ENCODE data around the gene SEPSECS. TPM values are rescaled to one million over a fixed set of nuclear protein-coding genes. Genes with fewer than 3 reads are reported as not detected.

SEPSECS gene
- total and polyA plus RNA-seq, 9 of the 15 experiments (the other 6 are each of a cell fraction or from before 2014, with no cell fraction given) = 3.9 to 17.2 (median 7.9) TPM

DNA sequence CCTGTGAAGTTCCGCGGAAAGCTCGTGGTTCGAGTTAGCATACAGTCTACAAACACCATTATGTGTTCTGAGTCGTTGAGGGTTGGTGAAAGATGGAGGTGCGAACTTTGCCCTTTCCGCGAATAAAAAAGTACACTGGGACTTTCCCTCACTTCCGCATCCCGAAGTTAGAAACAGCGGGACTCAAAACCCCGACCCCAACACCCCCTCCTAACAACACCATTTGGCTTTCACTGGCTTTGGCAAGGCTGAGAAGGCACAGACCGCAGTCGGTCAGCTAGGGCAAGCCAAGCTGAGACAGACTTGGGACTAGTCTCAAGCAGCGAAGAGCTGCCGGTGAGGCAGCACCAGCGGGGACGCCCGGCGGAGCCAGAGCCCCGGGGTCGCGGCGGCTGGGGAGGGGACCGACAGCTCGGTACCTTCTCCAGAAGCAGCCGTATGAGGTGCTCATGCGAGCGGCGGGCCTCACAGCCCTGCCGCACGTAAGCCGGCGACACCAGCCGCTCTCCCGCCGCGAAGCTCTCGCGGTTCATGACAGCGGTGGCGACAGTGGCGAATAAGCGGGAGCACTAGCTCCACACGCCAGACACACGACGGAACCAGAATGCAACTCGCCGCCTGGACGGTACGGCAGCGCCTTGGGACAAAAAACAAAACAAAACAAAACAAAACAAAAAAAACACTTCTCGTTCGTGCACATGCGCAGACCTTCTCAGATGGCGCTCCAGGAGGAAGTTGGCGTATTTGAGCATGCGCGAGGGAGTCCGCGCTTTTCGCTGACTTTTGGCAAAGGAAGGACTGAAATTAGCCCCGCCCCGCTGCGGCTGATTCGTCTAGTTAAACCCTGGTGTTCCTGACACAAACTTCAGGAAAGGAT lies at the start of gene SEPSECS (continued):
- no peak for TF ChIP-seq ZNF445 (CRISPR knock-in tag; IDR thresholded peaks at IDR 0.05; ENCODE audit: low read depth)
- no peak for TF ChIP-seq GATAD2A (IDR thresholded peaks at IDR 0.05)
- TF ChIP-seq, protein P1, sequence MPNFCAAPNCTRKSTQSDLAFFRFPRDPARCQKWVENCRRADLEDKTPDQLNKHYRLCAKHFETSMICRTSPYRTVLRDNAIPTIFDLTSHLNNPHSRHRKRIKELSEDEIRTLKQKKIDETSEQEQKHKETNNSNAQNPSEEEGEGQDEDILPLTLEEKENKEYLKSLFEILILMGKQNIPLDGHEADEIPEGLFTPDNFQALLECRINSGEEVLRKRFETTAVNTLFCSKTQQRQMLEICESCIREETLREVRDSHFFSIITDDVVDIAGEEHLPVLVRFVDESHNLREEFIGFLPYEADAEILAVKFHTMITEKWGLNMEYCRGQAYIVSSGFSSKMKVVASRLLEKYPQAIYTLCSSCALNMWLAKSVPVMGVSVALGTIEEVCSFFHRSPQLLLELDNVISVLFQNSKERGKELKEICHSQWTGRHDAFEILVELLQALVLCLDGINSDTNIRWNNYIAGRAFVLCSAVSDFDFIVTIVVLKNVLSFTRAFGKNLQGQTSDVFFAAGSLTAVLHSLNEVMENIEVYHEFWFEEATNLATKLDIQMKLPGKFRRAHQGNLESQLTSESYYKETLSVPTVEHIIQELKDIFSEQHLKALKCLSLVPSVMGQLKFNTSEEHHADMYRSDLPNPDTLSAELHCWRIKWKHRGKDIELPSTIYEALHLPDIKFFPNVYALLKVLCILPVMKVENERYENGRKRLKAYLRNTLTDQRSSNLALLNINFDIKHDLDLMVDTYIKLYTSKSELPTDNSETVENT (CRISPR knock-in tag; IDR thresholded peaks at IDR 0.05) = 0 out of 2 replicates have a peak, but pooled peaks have one; percentile 64
- TF ChIP-seq, protein P2, sequence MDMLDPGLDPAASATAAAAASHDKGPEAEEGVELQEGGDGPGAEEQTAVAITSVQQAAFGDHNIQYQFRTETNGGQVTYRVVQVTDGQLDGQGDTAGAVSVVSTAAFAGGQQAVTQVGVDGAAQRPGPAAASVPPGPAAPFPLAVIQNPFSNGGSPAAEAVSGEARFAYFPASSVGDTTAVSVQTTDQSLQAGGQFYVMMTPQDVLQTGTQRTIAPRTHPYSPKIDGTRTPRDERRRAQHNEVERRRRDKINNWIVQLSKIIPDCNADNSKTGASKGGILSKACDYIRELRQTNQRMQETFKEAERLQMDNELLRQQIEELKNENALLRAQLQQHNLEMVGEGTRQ (CRISPR knock-in tag; IDR thresholded peaks at IDR 0.05) = no peak
- no peak for TF ChIP-seq RUNX1 (IDR thresholded peaks at IDR 0.05; ENCODE audit: low read depth)
- no peak for TF ChIP-seq SRSF1 (IDR thresholded peaks at IDR 0.05; ENCODE audit: low read depth, low read length)
- TF ChIP-seq SNRNP70 (optimal IDR thresholded peaks at IDR 0.05; ENCODE audit: low read depth, low read length) = no peak
- no peak for TF ChIP-seq GABPB2 (CRISPR knock-in tag; conservative IDR thresholded peaks at IDR 0.05)
- no peak for TF ChIP-seq TARDBP (IDR thresholded peaks at IDR 0.05)
- no peak for TF ChIP-seq GTF3C2 (IDR thresholded peaks at IDR 0.05; ENCODE audit: borderline replicate concordance, extremely low read depth, insufficient read length)
- TF ChIP-seq ATF1 (CRISPR knock-in tag; IDR thresholded peaks at IDR 0.05) = no peak
- peak; percentile 65; the same call in 1 of the 2 replicates for TF ChIP-seq ATF1 (tag; IDR thresholded peaks at IDR 0.05)
- TF ChIP-seq ARID4B (CRISPR knock-in tag; IDR thresholded peaks at IDR 0.05) = no peak; the same call in 1 of the 2 replicates
- TF ChIP-seq HIVEP1 (CRISPR knock-in tag; IDR thresholded peaks at IDR 0.05) = no peak
- no peak for TF ChIP-seq SNAPC5 (CRISPR knock-in tag; IDR thresholded peaks at IDR 0.05)
- TF ChIP-seq KLF16 (IDR thresholded peaks at IDR 0.05) = peak; percentile 67
- no peak for TF ChIP-seq ZNF75A (CRISPR knock-in tag; IDR thresholded peaks at IDR 0.05)
- no peak for TF ChIP-seq ZNF764 (CRISPR knock-in tag; IDR thresholded peaks at IDR 0.05; ENCODE audit: low read depth)
